Measurements from ENCODE around the gene HNRNPDL.

HNRNPDL gene

DNA sequence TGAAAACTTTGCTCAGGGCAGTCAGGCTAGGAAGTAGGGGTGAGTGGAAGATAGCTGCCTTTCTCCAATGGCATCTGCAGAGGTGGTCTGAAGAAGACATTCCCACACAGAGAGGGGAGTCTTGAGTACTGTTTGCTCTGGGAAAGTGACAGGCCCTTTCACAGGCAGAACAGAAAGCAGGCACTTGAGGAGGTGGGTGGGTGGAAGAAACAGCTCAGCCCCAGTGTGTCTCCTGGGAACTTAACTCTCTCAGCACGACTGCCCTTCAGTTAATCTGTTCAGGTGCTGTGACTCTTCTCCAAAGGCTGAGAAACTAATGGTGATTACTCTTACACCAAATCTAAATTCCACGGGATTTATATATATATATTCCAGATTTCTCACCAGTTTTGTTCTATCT is 28.5 kb upstream of the HNRNPDL start:
- peaks cover 85% of the 10 kb centered on the region for H3K36me3 ChIP-seq (ENCODE audit: control insufficient read depth, low read length)
- no peak for TF ChIP-seq EZH2phosphoT487 (IDR thresholded peaks at IDR 0.05; ENCODE audit: borderline replicate concordance, low read length)
- TF ChIP-seq, protein P1, sequence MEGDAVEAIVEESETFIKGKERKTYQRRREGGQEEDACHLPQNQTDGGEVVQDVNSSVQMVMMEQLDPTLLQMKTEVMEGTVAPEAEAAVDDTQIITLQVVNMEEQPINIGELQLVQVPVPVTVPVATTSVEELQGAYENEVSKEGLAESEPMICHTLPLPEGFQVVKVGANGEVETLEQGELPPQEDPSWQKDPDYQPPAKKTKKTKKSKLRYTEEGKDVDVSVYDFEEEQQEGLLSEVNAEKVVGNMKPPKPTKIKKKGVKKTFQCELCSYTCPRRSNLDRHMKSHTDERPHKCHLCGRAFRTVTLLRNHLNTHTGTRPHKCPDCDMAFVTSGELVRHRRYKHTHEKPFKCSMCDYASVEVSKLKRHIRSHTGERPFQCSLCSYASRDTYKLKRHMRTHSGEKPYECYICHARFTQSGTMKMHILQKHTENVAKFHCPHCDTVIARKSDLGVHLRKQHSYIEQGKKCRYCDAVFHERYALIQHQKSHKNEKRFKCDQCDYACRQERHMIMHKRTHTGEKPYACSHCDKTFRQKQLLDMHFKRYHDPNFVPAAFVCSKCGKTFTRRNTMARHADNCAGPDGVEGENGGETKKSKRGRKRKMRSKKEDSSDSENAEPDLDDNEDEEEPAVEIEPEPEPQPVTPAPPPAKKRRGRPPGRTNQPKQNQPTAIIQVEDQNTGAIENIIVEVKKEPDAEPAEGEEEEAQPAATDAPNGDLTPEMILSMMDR (IDR thresholded peaks at IDR 0.05; ENCODE audit: low read depth, low read length, poor library complexity, severe bottlenecking), result no peak
- no peaks in the 10 kb centered on the region for H3K9me3 ChIP-seq (ENCODE audit: control insufficient read depth, insufficient read depth, low read length)
- H3F3A ChIP-seq (ENCODE audit: control insufficient read depth, insufficient read depth), result peaks cover 27% of the 10 kb centered on the region
- no peaks in the 10 kb centered on the region for H3K27me3 ChIP-seq (ENCODE audit: control insufficient read depth, low read length)
- H4K20me1 ChIP-seq (ENCODE audit: control insufficient read depth, insufficient read depth, low read depth, low read length), result no peaks in the 10 kb centered on the region
- H3K4me2 ChIP-seq (ENCODE audit: low read length), result no peak overlapping the region
- H3K4me1 ChIP-seq (ENCODE audit: control insufficient read depth, low read length), result peaks cover 16% of the 10 kb centered on the region
- no peak overlapping the region for H3K4me3 ChIP-seq (ENCODE audit: low read length)
- no peaks in the 10 kb centered on the region for H3K9me2 ChIP-seq (replicated peaks; ENCODE audit: control insufficient read depth, low read length)
- peaks cover 3% of the 10 kb centered on the region; the same call in 1 of the 2 replicates for H3K79me2 ChIP-seq (ENCODE audit: control insufficient read depth, low read length)
- no peak overlapping the region for H3K27ac ChIP-seq (ENCODE audit: low read depth, low read length)

DNA sequence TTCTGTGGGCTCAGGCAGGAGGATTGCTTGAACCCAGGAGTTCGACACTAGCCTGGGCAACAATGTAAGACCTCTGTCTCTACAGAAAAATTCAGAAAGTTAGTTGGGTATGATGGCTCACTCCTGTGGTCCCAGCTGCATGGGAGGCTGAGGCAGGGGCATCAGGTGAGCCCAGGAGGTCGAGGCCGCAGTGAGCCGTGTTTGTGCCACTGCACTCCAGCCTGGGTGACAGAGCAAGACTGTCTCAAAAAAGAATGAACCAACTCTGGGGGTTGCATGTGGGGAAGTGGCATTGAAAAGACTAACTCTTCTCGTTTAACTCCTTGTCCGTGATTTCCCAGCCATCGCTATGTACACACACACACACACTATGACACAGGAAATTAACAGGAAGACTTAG is 27.0 kb upstream of the HNRNPDL start:
- no peaks in the 10 kb centered on the region for H3K9me3 ChIP-seq (ENCODE audit: control insufficient read depth, insufficient read depth, low read length)
- no peaks in the 10 kb centered on the region for H4K20me1 ChIP-seq (ENCODE audit: control insufficient read depth, insufficient read depth, low read depth, low read length)
- H3K79me2 ChIP-seq (ENCODE audit: control insufficient read depth, low read length), result peaks cover 5% of the 10 kb centered on the region; the same call in 1 of the 2 replicates
- H3F3A ChIP-seq (ENCODE audit: control insufficient read depth, insufficient read depth), result peaks cover 27% of the 10 kb centered on the region
- H3K9me2 ChIP-seq (replicated peaks; ENCODE audit: control insufficient read depth, low read length), result no peaks in the 10 kb centered on the region
- H3K4me3 ChIP-seq (ENCODE audit: low read length), result no peak overlapping the region
- H3K36me3 ChIP-seq (ENCODE audit: control insufficient read depth, low read length), result peaks cover 85% of the 10 kb centered on the region
- H3K27ac ChIP-seq (ENCODE audit: low read depth, low read length), result no peak overlapping the region
- H3K4me1 ChIP-seq (ENCODE audit: control insufficient read depth, low read length), result 0 out of 2 replicates have a peak, but pooled peaks cover 4% of the 10 kb centered on the region
- no peaks in the 10 kb centered on the region for H3K27me3 ChIP-seq (ENCODE audit: control insufficient read depth, low read length)
- no peak overlapping the region for H3K4me2 ChIP-seq (ENCODE audit: low read length)
- TF ChIP-seq EZH2phosphoT487 (IDR thresholded peaks at IDR 0.05; ENCODE audit: borderline replicate concordance, low read length), result no peak
- TF ChIP-seq, protein P1 (IDR thresholded peaks at IDR 0.05; ENCODE audit: low read depth, low read length, poor library complexity, severe bottlenecking), result no peak

- Histone ChIP-seq H3K27me3 (ENCODE audit: control insufficient read depth, low read length) (no peaks in the 10 kb centered on the region), H3K4me3 (ENCODE audit: low read length) (no peak overlapping the region), H3K27ac (ENCODE audit: low read depth, low read length) (no peak overlapping the region), H3F3A (ENCODE audit: control insufficient read depth, insufficient read depth) (no peaks in the 10 kb centered on the region), H3K9me2 (replicated peaks; ENCODE audit: control insufficient read depth, low read length) (no peaks in the 10 kb centered on the region), H3K4me2 (ENCODE audit: low read length) (no peak overlapping the region), H3K79me2 (ENCODE audit: control insufficient read depth, low read length) (peaks cover 44% of the 10 kb centered on the region), H3K9me3 (ENCODE audit: control insufficient read depth, insufficient read depth, low read length) (no peaks in the 10 kb centered on the region), H3K4me1 (ENCODE audit: control insufficient read depth, low read length) (no peaks in the 10 kb centered on the region), H4K20me1 (ENCODE audit: control insufficient read depth, insufficient read depth, low read depth, low read length) (no peaks in the 10 kb centered on the region), H3K36me3 (ENCODE audit: control insufficient read depth, low read length) (peaks cover 83% of the 10 kb centered on the region)
- no peak for TF ChIP-seq EZH2phosphoT487 (IDR thresholded peaks at IDR 0.05; ENCODE audit: borderline replicate concordance, low read length)
- TF ChIP-seq, protein P1 (IDR thresholded peaks at IDR 0.05; ENCODE audit: low read depth, low read length, poor library complexity, severe bottlenecking), result no peak
Observed at GRCh38 chr4:82452026-82452425, 21.8 kb upstream of the HNRNPDL start.

Measured in DOHH2 (cell line).